GM18526 (cell line): ENCODE data around the gene ELFN1.

Experiments used
- POLR2A ChIP-seq: IDR thresholded peaks from 3 replicates; pipeline ENCODE4 v1.6.1; 2011; ENCODE audit not compliant: insufficient read length; ENCODE audit errors: extremely low read depth

ELFN1 gene

DNA sequence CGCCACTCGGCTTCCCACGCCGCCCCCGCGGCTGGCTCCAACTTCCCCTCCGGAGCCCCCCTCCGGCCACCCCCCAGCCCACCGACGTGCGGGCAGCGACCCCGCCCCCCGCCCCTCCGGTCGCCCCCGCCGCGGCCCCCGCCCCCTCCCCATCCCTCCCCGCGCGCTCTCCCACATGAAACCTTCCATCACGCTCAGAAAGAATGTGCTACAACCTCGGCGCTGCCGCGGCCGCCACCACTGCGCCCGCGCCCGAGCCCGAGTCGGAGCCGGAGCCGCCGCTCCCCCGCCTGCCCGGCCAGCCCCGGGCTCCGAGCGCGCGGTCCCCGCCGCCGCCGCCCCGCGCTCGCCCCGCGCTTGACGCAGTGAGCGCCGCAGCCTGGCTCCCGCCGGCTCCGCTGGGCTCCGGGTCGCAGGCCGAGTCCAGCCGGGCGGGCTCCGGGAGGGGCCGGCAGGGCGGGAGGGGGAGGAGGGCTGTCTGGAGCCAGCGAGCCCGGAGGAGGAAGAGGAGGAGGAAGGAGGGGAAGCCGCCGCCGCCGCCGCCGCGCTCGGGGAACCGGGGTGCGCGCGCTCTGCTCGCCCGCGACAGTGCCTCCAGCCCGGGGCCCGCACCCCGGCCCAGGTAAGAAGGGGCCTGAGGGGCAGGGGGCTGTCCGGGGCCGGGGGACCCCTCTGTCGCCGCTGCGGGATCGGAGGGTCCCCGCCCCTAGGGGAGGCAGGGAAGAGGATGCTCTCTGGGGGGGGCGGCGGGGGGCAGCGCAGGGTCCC, 4.3 kb upstream of the ELFN1 start:
- no peak for TF ChIP-seq POLR2A

DNA sequence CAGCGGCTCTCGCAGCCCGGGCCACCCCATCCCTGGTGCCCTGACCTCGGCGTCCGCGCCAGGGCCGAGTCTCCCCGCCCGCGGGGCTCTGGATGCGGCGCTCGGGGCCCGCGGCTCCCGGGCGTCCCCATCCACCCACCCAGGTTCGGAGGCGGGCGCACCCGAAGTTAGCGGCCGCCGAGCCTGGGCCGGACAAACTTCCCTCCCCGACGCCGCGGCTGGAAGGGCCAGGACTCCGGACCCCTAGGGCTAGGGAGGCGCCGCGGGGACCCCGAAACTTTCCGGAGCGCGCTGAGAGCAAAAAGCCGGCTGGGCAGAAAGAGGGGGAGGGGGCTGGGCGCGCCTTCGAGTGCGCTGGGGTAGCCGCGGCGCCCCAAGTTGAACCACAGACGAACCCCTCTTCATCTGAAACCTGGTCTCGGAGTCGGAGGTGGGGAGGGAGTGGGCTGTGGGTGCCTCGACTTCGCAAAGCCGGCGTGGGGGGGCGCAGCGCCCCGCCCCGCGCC, 3.7 kb upstream of the ELFN1 start:
- TF ChIP-seq POLR2A = no peak

DNA sequence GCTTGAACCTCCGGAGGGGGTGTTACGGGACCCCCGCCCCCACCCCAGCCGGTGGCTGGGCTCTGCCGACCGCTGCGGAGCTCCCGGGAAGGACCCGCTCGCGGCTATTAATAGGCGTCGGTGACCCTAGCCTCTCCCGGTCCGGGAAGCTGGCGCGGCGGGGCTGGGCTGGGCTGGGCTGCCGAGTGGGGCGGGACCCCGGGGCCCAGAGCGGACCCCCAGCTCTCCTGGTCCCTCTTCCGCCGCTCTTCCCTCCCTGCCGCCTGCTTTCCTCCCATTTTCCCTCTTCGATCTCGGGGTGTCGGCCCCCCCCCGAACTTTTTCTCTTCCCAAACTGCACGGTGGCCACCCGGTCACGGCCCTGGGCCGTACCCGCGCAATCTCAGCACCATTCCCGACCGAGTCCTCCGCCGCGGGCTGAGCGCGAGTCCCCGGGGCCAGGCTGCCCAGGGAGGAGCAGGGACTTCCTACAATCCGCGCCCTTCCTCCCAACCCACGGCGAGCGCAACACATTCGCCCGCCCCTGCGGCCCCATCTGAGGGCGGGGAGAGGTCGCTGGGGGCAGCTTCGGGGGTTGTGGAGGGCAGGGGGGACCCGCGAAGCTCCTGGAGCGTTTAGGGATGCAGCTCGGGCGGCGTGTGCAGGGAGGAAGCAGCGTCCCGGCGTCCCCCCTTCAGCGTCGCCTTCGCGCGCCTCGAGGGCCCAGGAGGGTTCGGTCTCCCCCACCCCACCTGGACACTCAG, 3.1 kb upstream of the ELFN1 start:
- no peak for TF ChIP-seq POLR2A

DNA sequence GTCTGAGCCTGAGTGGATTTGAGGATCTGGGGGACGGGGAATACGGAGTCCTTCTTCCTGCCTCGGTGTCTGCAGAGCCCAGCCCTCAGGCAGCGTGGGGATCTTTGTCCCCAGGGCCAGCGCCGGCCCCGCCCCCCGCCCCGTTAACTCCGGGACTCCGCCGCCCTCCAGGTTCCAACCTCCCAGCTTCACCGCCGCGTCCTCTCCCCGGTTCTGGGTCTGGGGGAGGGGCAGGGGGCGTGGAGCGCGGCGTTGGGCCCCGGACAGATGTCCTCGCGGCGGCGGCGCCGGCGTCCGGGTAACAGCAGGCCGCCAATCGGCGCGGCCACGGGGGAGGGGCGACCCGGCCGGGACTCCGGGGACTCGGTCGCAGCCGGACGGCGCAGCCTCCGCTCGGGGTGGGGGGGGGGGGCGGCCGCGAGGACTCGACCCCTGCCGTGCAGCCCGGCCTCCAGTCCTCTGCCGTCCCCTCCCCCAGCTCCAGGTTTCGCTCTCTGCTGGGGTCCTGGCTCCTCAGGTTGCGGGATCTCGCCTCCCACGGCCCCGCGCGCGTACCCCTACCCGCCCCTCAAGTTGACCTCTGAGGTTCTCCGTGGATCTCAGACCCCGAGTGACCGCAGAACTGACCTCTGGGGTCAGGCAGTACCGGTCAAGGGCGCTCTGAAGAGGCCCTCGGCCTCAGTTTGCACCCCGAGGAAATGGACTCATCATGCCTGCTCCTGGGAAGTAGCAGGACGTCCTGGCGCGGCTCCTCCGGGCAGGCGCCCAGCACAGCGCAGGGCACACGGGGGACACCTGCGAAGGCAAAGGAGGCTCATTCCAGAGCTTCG, 2.3 kb upstream of the ELFN1 start:
- TF ChIP-seq POLR2A = no peak

DNA sequence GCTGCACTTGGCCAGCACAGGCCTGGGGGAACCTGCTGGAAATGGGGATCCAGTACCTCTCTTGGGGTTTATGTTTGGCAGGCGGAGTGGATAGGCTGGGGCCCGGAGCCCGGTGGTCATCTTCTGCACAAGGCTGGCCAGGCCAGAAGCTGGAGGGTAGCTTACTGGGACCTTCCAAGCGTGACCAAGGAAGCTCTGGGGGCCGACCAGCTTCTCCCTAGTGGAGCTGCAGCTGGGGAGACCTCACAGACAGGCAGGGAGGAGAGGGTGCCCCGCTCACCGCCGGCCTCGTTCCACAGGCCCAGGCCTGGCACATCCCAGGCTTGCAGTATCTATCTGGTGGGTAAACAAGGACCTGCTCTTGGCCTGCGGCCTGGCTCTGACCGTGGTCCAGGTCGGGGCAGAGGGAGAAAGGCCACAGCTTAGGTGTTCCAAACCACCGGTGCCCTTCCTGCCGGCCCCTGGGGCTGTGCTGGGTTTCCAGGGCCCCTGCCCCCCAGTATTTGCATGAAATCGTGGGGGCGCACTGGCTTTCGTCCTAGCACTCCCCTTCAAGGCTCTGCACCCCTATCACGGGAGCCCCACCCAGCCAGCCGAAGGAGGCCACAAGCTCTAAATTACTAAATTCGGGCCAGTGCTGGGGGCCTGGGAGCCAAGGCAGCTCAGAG, 1.5 kb upstream of the ELFN1 start:
- no peak for TF ChIP-seq POLR2A

DNA sequence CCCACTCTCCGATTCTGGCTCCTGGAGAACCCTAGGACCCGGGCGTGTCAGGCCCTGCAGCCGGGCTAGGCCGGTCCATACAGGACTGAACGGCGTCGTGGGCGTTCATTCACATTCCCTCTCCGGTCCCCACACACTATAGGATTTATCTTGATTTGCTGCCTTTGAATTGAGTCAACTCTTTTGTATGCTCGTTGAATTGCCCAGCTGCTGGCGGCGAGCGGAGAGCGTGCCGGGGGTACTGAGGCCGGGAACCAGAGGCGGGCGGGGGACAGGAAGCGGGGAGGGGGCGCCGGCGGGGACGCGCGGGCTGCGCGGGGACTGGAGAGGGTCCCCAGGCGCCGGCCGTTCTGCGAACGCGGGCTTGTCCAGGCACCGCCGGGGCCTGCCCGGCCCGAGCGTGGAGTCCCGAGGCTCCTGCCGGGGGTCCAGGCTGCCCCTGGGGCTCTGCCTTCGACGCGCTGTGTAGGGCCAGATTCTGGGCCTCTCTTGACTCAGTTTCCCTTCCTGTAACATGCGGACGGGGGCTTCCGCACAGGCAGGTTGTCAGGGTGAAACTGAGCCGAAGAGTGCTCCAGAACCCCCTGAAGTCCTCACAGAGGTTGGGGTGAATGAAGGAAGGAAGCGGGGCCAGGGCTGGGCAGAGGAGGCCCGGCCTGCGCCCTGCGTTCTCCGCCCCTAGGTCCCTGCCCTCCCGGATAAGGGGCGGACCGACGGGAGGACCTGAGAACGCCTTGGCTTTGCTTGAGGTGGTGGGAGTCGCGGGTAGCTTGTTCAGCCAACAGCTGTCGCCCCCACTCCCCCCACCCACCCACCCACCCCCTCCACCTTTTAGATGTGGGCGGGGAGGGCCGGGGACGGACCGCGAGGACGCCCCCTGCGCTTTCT, 769 bp upstream of the ELFN1 start:
- no peak for TF ChIP-seq POLR2A

DNA sequence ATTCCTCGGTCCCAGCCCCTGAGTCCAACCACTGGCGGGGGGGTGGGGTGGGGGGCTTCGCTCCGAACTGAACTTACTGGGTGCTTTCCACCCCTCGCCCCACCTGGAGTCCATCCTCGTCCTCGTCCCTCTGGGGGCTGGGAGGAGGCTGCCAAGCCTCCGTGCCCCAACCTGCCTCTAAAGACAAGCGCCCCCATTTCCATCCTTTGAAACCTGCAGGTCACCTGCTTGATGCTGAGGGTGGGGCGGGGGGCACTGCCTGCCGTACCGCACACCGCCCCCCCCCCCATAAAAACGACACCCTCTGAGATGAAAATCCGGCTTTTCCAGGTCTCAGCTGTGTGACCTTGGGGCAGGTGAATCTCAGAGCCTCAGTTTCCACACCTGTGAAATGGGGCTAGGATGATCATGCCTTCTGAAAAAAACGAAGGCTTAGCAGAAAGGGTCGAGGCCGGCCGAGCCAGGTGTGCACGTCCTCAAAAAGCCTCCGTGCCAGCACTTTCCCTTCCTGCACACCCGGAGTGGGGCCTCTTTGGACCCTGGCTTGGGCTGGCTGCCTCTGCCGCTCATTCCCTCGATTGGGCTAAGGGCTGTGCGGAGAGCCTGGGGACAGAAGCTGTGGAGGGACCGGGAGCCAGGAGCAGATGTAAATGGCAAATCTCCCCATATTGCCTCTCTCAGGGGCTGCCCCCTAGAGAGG, 967 bp downstream of the ELFN1 start:
- no peak for TF ChIP-seq POLR2A

DNA sequence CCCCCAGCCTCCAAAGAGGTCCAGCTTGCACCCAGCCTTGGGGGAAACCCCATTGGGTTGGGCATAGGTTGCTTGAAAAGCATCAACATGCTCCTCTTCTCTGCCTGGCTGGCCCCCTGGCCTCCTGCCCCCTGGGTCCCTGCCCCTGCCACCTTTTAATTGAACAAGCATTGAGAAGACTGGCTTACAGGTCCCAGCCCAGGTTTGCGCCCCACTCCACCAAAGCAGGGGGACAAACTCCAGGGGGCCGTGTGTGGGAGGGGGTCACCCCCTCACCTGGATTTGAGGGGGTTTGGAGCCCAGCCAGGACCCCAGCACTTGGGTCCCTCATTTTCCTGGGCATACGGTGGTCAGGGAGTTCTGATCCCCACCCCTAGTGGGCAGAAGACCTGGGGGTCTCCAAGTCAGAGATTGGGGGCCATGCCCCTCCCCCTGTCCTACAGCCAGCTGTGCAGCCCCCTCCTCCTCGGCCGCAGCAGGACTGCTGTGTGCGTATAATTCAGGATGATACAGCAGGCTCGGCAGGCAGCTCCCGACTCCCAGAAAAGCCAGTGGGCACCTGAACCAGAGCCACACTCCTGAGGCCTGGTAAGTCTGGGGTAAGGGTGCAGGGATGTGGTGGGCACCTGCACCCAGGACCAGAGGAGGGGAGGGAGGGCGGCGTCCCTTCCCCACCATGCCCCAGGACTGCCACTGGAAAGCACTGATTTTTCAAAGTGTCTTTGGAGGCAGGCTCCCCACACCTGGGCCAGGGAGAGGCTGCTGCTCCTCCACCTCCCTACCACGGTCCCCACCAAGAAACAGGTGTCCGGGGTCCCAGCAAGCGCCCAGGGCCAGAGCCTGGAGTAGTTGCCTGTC, 1.7 kb downstream of the ELFN1 start:
- TF ChIP-seq POLR2A = no peak

DNA sequence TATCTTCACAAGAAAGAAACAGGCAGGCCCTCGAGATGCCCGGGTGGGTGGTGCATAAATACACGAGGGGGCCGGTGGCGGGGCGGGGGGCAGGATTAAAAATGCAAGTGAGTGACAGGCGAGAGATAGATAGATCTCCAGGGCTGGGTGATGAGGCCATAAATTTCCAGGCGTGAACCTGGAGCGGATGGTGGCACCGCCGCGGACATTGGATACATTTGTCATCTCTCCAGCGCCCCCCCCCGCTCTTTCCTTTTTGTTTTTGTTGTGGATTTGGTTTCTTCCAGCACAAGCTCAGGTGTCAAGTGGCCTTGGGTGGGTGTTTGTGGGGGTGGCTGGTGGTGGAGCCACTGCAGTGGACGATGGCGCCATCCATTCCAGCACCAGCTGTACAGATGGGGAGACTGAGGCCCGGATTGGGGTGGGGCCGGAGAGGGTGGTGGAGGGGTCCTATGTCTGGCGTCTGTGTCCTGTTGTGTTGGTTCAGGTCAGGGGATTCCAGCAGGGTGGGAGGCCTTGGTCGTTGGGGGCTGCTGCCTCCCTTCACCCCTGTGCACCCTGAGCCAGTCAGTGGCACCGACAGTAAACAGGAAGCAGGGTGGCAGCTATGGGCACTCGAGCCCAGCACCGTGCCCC, 2.9 kb downstream of the ELFN1 start:
- TF ChIP-seq POLR2A = no peak

DNA sequence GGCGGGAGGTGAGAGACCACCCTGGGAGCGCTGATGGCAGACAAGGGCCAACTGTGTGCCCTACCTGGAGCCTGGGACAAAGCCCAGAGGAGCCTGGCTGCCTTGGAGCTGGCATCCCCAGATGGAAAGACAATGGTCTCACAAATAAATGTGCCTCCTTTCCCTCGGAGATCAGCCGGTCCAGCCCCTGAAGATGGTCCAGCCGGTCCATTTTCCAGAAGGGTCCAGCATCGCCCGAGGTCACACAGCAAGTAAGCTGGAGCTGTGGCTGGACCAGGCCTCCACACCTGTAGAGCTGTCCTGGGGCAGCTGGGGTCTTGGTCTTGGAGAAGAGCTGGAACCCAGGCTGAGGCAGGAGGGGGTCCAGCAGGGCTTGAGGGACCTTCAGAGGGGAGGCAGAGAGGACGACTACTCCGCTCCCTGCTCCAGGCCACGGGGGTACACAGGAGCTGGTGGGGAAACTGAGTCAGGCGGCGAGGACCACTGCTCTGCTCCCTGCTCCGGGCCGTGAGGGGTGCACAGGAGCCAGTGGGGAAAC, 3.6 kb downstream of the ELFN1 start:
- TF ChIP-seq POLR2A = no peak

DNA sequence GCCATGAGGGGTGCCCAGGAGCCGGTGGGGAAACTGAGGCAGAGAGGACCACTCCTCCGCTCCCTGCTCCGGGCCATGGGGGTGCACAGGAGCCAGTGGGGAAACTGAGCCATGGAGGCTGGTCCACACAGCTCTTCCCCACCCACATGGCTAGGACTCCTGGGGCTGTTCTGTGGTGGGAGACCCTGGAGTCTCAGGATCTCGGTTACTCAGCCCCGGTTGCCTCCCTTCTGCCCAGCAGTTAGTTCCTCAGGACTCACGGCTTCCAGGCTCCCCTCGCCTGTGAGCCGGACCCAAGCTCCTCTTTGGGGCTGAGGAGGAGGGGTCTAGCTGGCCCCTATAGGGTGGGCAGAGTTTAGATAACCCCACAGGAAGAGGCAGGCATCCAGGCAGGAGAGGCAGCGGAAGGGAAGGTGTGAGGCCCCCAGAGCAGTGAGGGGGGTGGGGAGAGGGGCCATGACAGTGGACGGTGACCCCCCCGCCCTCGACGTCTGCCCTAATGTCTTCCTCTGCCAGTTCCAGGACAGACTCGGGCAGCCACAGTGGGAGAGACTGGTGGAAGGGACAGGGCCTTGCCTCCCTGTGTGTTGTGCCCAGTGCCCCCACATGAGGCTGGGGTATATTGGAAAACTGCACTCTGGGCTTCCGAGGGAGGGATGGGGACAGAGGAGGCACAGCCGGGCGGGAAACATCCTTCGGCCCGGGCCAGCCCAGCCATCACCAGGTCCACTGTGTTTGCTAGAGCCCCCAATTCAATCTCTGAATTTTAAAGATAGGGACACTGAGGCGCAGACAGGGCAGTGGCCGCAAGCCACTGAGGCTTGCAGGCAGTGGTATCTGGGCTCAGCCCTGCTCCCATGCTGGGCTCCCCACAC, 4.3 kb downstream of the ELFN1 start:
- TF ChIP-seq POLR2A = no peak

DNA sequence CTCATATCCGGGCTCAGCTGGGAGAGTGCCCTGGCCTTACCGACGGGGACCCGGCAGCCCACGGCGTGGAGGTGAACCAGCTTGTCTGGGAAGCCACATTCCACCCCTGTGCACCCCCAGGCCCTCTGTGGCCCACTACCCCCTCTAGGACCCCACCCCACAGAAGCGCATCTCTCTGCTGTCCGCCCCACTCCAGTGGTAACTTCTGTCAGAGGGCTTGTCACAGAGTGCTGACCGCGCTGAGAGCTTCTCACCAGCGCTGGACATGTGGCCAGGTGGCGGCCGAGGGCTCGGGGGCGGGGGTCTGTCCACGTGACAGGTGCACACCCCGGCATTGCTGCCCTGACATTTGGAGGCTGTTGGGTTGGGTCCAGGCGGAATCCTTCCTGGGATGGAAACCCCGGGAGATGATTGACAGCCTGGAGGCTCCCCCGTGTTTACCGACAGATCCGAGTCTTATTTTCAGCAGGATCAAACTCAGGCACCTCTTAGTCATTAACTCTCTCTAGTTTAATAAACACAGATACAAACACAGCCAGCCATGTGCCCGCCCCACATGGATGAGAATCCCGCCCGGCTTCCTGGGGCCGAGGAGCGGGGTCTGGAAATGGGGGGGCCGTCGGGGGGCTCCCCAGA, 5.1 kb downstream of the ELFN1 start:
- no peak for TF ChIP-seq POLR2A
